ENCODE results near the gene CAPN10. TPM values are rescaled to one million over a fixed set of nuclear protein-coding genes. Genes with fewer than 3 reads are reported as not detected.

Gene CAPN10
- total RNA-seq, 4 donors from 2014 or later = 6.8 to 12.2 (median 7.5) TPM

- no peak for ATAC-seq
- intact Hi-C loops (cut with DNase I; ENCODE audit: low total_unique reads) = loop anchor here (1.0 to 10.0 kb wide), 6 partner anchors 19 to 1049 kb away; partner anchors contain the start of genes ATG4B, DUSP28, NDUFA10 and SNED1
- Histone ChIP-seq H3K9me3 (no peaks in the 10 kb centered on the region), H3K27me3 (no peaks in the 10 kb centered on the region), H3K27ac (peak overlapping the region; percentile 91 to 98 (median 96)), H3K36me3 (peaks cover 0 to 1% of the 10 kb centered on the region in 2 donors), H3K4me3 (peak overlapping the region; percentile 74 to 98 (median 92)), H3K4me1 (peaks cover 32 to 35% of the 10 kb centered on the region in 2 donors)
- TF ChIP-seq POLR2A (IDR thresholded peaks at IDR 0.05) (no peak), CTCF (IDR thresholded peaks at IDR 0.05 in 4 of 5, conservative IDR thresholded peaks at IDR 0.05 in 1 of 5) (no peak)
- in situ Hi-C loops (cut with MboI; ENCODE audit: low sequenced_read_pairs in 4 of 4) = no loop called here
- no peak for DNase-seq
Measured at GRCh38 chr2:240585681-240586197, 795 bp upstream of the CAPN10 start.

- in situ Hi-C loops (cut with MboI; ENCODE audit: low sequenced_read_pairs in 4 of 4) = no loop called here
Measured at GRCh38 chr2:240586919-240587800, 626 bp downstream of the CAPN10 start.

GRCh38 chr2:240588006-240588655, 1.6 kb downstream of the CAPN10 start:
- ATAC-seq (no peak), DNase-seq (no peak)
- H3K36me3 ChIP-seq = peaks cover 0 to 12% of the 10 kb centered on the region in 2 donors
- peak overlapping the region in 2 of 4 donors; percentile 89 to 98 for H3K4me3 ChIP-seq
- no peak overlapping the region for H3K27ac ChIP-seq
- intact Hi-C loops (cut with DNase I; ENCODE audit: low total_unique reads) = loop anchor here (5.0 to 10.0 kb wide), 4 partner anchors 247 to 1047 kb away; partner anchors contain the start of genes ATG4B, NDUFA10, SNED1 and THAP4
- no peaks in the 10 kb centered on the region for H3K9me3 ChIP-seq
- H3K27me3 ChIP-seq = no peaks in the 10 kb centered on the region
- TF ChIP-seq POLR2A (IDR thresholded peaks at IDR 0.05) (no peak), CTCF (IDR thresholded peaks at IDR 0.05 in 4 of 5, conservative IDR thresholded peaks at IDR 0.05 in 1 of 5) (no peak)
- in situ Hi-C loops (cut with MboI; ENCODE audit: low sequenced_read_pairs in 4 of 4) = no loop called here
- H3K4me1 ChIP-seq = peaks cover 32 to 35% of the 10 kb centered on the region in 2 donors

More at GRCh38 chr2:240586919-240587800, 626 bp downstream of the CAPN10 start:
- H3K4me3 ChIP-seq = peak overlapping the region; percentile 74 to 98 (median 92)
- ATAC-seq (peak; percentile 24 to 26), DNase-seq (no peak)
- H3K4me1 ChIP-seq = peaks cover 32 to 35% of the 10 kb centered on the region in 2 donors
- TF ChIP-seq POLR2A (IDR thresholded peaks at IDR 0.05) (no peak), CTCF (IDR thresholded peaks at IDR 0.05 in 4 of 5, conservative IDR thresholded peaks at IDR 0.05 in 1 of 5) (no peak)
- no peaks in the 10 kb centered on the region for H3K9me3 ChIP-seq
- intact Hi-C loops (cut with DNase I; ENCODE audit: low total_unique reads) = loop anchor here (1.0 to 10.0 kb wide), 6 partner anchors 21 to 1048 kb away; partner anchors contain the start of genes ATG4B, DUSP28, NDUFA10 and SNED1
- H3K27ac ChIP-seq = peak overlapping the region; percentile 91 to 98 (median 96)
- no peaks in the 10 kb centered on the region for H3K27me3 ChIP-seq
- H3K36me3 ChIP-seq = peaks cover 0 to 8% of the 10 kb centered on the region in 2 donors

GRCh38 chr2:240588669-240589068, 2.1 kb downstream of the CAPN10 start:
- TF ChIP-seq POLR2A (IDR thresholded peaks at IDR 0.05) (no peak), CTCF (IDR thresholded peaks at IDR 0.05 in 4 of 5, conservative IDR thresholded peaks at IDR 0.05 in 1 of 5) (no peak)
- intact Hi-C loops (cut with DNase I; ENCODE audit: low total_unique reads) = loop anchor here (5.0 to 10.0 kb wide), 4 partner anchors 246 to 1046 kb away; partner anchors contain the start of genes ATG4B, NDUFA10, SNED1 and THAP4

More at GRCh38 chr2:240588669-240589068, 2.1 kb downstream of the CAPN10 start:
- no peak for DNase-seq
- in situ Hi-C loops (cut with MboI; ENCODE audit: low sequenced_read_pairs in 4 of 4) = no loop called here
- peaks cover 0 to 12% of the 10 kb centered on the region in 2 donors for H3K36me3 ChIP-seq
- no peaks in the 10 kb centered on the region for H3K27me3 ChIP-seq
- no peak for ATAC-seq
- peaks cover 32 to 35% of the 10 kb centered on the region in 2 donors for H3K4me1 ChIP-seq
- H3K9me3 ChIP-seq = no peaks in the 10 kb centered on the region
- no peak overlapping the region for H3K4me3 ChIP-seq
- H3K27ac ChIP-seq = no peak overlapping the region
